LoVo (cell line): Measurements from ENCODE around the gene PALM.
A peak's percentile ranks its signal among the peaks of the same experiment; 100 is the strongest.

ENCODE experiments used
- DNase-seq: peaks from one replicate; pipeline ENCODE4 v3.0.0-alpha.2; 2016; ENCODE audit warnings: low spot score

Gene PALM

GRCh38 chr19:782878-783668, 74.3 kb downstream of the PALM start:
- no peak for DNase-seq

DNA sequence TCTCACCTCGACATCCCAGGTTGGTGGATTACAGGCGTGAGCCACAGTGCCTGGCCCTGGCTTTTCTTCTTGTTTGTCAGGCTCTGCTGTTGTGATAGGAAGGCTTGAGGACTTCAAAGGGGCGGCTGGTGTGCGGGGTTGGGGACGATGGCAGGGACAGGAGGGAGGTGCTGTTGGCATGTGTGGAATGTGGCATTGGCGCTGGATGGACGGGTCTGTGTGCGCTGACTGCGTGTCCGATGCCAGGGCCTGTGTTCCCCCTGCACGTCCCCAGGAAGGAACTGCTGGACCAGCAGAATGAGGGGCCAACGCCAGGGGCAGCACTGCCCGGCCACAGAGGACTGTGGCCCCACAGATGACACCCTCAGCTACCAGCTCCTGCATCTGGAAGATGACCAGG, 75.8 kb downstream of the PALM start:
- no peak for DNase-seq

- DNase-seq: no peak
Measured at GRCh38 chr19:787536-787935, 78.8 kb downstream of the PALM start.

DNA sequence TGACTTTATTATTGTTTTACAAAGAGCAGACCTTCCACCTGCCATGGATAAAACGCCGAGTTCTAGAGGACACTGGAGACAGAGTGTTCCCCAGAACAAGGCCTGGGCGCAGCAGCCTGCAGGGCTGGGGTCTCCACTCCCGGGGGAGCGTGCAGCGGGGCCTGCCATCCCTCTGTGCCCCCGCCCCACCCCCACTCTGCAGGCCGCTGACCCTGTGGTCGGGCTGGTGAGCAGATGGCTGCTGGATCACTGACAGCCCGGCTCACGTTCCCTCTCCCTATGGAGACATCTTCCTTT, 79.9 kb downstream of the PALM start:
- no peak for DNase-seq

DNA sequence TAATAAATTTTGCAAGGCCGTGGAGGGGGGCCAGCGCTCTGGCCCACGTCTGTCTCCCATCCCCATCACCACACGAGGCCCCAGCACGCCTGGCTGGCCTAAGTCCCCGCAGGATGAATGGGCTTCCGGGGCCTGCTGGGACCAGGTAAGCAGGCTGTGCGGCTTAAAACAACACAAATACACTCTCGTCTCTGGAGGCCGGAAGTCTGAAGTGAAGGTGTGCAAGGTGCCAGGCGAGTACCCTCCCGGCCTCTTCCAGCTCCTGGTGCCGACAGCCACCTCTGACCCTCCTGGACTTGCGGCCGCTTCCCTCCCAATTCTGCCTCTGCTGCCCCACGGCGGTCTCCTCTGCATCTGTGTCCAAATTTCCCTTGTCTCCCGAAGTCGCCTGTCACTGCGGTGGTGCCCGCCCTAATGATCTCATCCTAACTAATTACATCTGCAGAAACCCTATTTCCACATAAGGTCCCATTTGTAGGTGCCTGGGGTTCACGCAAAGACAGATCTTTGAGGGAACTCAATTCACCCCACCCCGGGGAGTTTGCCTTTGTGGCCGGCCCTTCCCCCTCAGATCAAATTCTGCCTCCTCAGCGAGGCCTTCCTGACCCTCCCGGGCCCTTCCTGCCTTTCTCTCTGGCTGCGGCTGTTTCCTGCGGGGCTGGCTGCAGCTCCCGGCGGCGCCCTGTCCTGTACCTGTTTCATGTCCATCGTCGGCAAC, 80.4 kb downstream of the PALM start:
- no peak for DNase-seq

DNA sequence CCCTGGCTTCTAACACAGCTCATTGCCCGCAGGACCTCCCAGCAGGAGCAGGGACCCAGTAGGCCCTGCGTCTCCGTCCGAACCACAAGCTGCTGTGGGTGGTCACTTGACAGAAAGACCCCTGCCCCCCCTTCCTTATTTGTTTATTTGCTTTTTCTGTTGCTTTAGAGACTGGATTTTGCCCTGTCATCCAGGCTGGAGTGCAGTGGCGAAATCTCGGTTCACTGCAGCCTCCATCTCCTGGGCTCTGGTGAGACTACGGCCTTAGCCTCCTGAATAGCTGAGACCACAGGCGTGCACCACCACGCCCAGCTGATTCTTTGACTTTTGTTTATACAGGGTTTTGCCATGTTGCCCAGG, 80.9 kb downstream of the PALM start:
- no peak for DNase-seq

DNA sequence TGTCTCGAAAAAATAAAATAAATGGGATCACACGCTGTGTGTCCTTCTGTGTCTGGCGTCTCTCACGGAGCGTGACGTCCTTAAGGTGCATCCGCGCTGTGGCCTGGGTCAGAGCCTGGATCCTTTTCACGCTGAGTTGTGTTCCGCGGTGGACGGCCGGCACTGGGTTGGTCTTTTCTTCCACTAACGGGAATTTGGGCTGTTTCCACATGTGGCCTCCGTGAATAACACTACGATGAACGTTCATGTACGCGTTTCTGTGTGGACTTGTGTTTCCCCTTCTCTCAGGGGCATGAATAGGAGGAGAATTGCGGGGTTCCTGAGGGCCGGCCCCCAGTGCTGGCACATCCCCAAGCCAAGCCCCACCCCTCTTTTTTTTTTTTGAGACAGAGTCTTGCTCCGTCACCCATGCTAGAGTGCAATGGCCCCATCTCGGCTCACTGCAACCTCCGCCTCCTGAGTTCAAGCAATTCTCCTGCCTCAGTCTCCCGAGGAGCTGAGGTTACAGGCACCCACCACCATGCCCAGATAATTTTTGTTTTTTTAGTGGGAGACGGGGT, 82.4 kb downstream of the PALM start:
- DNase-seq: no peak

DNA sequence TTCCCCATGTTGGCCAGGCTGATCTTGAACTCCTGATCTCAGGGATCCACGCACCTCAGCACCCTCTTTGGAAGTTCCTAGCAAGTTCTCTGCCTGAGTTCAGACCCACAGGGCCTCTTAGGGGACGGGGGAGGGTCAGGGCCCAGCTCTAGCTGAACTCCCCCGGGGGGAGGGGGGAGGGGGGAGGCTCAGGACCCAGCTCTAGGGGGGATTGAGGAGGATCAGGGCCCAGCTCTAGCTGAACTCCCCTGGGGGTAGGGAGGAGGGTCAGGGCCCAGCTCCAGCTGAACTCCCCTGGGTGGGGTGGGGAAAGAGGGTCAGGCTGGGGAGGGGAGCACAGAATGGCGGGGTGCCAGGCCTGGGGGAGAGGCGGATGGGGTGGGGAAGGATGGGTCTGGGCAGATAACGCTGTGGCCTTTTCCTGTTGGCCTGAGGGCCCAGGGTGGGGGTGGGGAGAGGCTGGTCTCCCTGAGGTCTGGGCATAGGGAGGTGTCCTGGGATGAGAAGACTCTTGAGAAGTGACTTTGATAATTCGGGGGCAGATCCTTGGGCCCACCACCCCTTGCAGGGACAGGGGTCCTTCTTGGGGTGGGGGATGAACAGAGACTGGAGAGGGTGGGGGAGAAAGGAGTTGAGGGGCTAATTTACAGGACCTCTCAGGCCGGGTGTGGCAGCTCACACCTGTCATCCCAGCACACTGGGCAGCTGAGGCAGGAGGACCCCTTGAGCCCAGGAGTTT, 83.0 kb downstream of the PALM start:
- no peak for DNase-seq

GRCh38 chr19:792306-792885, 83.7 kb downstream of the PALM start:
- no peak for DNase-seq

- DNase-seq: no peak
Measured at GRCh38 chr19:793806-794205, 85.1 kb downstream of the PALM start.

DNA sequence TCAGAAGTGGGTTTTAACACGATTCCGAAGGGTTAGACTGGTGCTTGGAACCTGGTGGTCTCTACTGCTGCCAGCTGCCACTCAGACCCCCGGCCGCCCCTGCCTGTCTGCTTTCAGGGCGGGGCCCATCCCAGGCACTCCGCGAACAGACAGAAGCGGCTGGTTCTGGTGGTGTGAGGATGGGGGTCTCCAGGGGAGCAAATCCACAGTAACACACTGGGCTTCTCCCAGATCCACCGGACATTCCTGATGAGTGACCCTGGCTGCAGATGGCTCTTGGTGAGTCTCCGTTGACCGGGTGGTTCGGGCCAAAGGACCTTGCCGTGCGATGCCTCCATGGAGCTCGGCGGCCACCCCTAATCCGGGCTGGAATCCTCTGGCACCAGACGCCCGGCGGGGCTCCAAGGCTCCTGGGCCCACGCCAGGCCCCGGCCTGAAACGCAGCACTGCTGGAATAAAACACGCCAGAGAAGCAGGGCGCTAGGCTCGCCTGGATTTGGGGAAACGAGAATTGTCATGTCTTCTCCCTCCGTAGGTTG, 86.4 kb downstream of the PALM start:
- DNase-seq: no peak

DNA sequence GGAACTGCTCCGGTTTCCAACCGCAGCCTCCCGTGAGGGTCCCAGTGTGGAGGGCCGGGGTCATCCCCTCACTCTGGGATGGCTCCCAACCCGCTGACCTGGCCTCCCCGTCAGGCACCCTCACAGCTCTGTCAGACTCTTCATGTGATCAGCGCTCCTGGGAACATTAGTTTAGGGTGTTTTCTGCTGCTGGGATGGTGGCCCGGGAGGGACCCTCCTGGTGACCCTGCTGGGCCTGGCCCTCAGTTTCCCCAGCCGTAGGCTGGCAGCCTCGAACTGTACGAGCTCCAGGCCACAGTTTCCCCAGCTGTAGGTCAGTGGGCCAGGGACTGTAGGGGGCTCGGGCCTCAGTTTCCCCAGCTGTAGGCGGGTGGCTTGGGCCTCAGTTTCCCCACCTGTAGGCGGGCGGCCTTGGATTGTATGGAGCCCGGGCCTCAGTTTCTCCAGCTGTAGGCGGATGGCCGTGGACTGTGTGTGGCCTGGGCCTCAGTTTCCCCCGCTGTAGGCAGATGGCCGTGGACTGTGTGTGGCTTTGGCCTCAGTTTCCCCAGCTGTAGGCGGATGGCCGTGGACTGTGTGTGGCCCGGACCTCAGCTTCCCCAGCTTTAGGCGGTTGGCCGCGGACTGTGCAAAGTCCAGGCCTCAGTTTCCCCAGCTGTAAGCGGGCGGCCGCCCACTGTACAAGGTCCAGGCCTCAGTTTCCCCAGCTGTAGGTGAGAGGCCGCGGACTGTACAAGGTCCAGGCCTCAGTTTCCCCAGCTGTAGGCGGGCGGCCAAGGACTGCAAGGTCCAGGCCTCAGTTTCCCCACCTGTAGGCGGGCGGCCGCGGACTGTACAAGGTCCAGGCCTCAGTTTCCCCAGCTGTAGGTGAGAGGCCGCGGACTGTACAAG, 87.2 kb downstream of the PALM start:
- DNase-seq: no peak

GRCh38 chr19:796692-797527, 88.2 kb downstream of the PALM start, which contains the start of gene PTBP1:
TSS of gene PTBP1 (plus strand) at chr19:797452. CDS start at chr19:797498, 46 bp downstream.
- DNase-seq: peak; percentile 100
